Gastroesophageal sphincter (tissue), 4 donors: ENCODE results near the gene PPRC1. TPM values are rescaled to one million over a fixed set of nuclear protein-coding genes. Genes with fewer than 3 reads are reported as not detected.

ENCODE experiments used
- ATAC-seq: fragments of 150-250 bp; one replicate; pipeline ENCODE4 v1.9.1; 2016; ENCODE audit warnings: mild to moderate bottlenecking, moderate library complexity
- H3K27ac ChIP-seq, 4 donors: fragments of 200-600 bp; sonication (generic) in 3 of 4; 1 replicate in 3 of 4; 2 replicates in 1 of 4; pipeline ENCODE4 v1.5.1; 2016 to 2019
- H3K27me3 ChIP-seq: fragments of 200-600 bp; sonication (generic); one replicate; pipeline ENCODE4 v1.5.1; 2019
- H3K36me3 ChIP-seq, 2 donors: fragments of 200-600 bp; sonication (generic); one replicate each; pipeline ENCODE4 v1.5.1; 2019; ENCODE audit warnings: control low read depth in 1 of 2
- H3K4me1 ChIP-seq, 3 donors: fragments of 200-600 bp; sonication (generic); 1 replicate in 2 of 3; 2 replicates in 1 of 3; pipeline ENCODE4 v1.5.1; 2016 to 2019; ENCODE audit warnings: control low read depth in 2 of 3
- H3K4me3 ChIP-seq, 2 donors: fragments of 200-600 bp; sonication (generic); one replicate each; pipeline ENCODE4 v1.5.1; 2019; ENCODE audit warnings: mild to moderate bottlenecking in 1 of 2, moderate library complexity in 1 of 2
- H3K9me3 ChIP-seq, 3 donors: fragments of 200-600 bp; sonication (generic); one replicate each; pipeline ENCODE4 v1.5.1; 2017 to 2019; ENCODE audit warnings: control low read depth in 2 of 3
- CTCF ChIP-seq, 4 experiments: fragments of 200-600 bp in 2 of 4; fragments of 450-650 bp in 2 of 4; sonication (generic) in 1 of 4; IDR thresholded peaks; one replicate each; pipeline ENCODE4 v1.5.1; 2017 to 2019; ENCODE audit warnings: antibody characterized with exemption in 4 of 4, mild to moderate bottlenecking in 2 of 4, moderate library complexity in 2 of 4
- EP300 ChIP-seq: sonication (generic); formaldehyde crosslinking; IDR thresholded peaks from one replicate; pipeline ENCODE4 v1.6.1; 2017; ENCODE audit warnings: antibody characterized with exemption, mild to moderate bottlenecking
- POLR2A ChIP-seq, 2 donors: fragments of 450-650 bp; IDR thresholded peaks; one replicate each; pipeline ENCODE4 v1.6.1; 2017; ENCODE audit warnings: antibody characterized with exemption in 2 of 2, mild to moderate bottlenecking in 2 of 2, moderate library complexity in 1 of 2
- POLR2AphosphoS5 ChIP-seq: sonication (generic); formaldehyde crosslinking; IDR thresholded peaks from one replicate; pipeline ENCODE4 v1.6.1; 2017; ENCODE audit warnings: antibody characterized with exemption
- WGBS, 2 donors: methylation state at CpG; one replicate each; pipeline ENCODE4 v1.1.5; 2018; ENCODE audit warnings: low coverage in 1 of 2; 5-methylcytosine and 5-hydroxymethylcytosine counted together
- total RNA-seq, 4 donors: library from RNA; depleted of rRNA; stranded (reverse); fragments of >200 nt; gene quantifications; one replicate each; pipeline ENCODE4 v1.1.0, GENCODE V29; 2016

PPRC1 gene
- total RNA-seq, 4 donors from 2014 or later, result 13.4 to 31.4 (median 17.8) TPM

- no peak for ATAC-seq
- no peaks in the 10 kb centered on the region for H3K27me3 ChIP-seq
- 30% methylated on average over 2 of the region's 6 CpGs; no CpG with 5 or more reads in 1 of the 2 donors for WGBS, 2 donors
- no peaks in the 10 kb centered on the region for H3K9me3 ChIP-seq
- H3K36me3 ChIP-seq, result no peaks in the 10 kb centered on the region
- peaks cover 5 to 81% (median 53%) of the 10 kb centered on the region in 3 donors for H3K4me1 ChIP-seq
- TF ChIP-seq CTCF (IDR thresholded peaks at IDR 0.05) (no peak), EP300 (no peak), POLR2A (IDR thresholded peaks at IDR 0.05) (no peak), POLR2AphosphoS5 (no peak)
- H3K27ac ChIP-seq, result peak overlapping the region; percentile 98 to 99 (median 99)
- peak overlapping the region; percentile 69 to 93 for H3K4me3 ChIP-seq
These were observed 14.0 kb upstream of the PPRC1 start for GRCh38 chr10:102118867-102119266.

- peak; percentile 61 for ATAC-seq
- Histone ChIP-seq H3K4me3 (peak overlapping the region; percentile 69 to 93), H3K4me1 (peaks cover 5 to 74% (median 48%) of the 10 kb centered on the region in 3 donors), H3K27ac (peak overlapping the region; percentile 98 to 99 (median 99)), H3K36me3 (no peaks in the 10 kb centered on the region), H3K27me3 (no peaks in the 10 kb centered on the region), H3K9me3 (no peaks in the 10 kb centered on the region)
- TF ChIP-seq CTCF (IDR thresholded peaks at IDR 0.05) (peak in 1 of 4 experiments; percentile 4), EP300 (no peak), POLR2AphosphoS5 (peak; percentile 32), POLR2A (IDR thresholded peaks at IDR 0.05) (peak in 1 of 2 donors; percentile 1)
- WGBS, 2 donors, result 0% methylated on average over 2 of the region's 22 CpGs; no CpG with 5 or more reads in 1 of the 2 donors
These were observed 13.3 kb upstream of the PPRC1 start for GRCh38 chr10:102119417-102120141.

- Histone ChIP-seq H3K27me3 (no peaks in the 10 kb centered on the region), H3K9me3 (no peaks in the 10 kb centered on the region), H3K4me3 (peak within 1 kb of the TSS; percentile 69 to 93), H3K4me1 (peaks cover 5 to 66% (median 45%) of the 10 kb centered on the region in 3 donors), H3K36me3 (no peaks in the 10 kb centered on the region), H3K27ac (peak within 1 kb of the TSS; percentile 98 to 99 (median 99))
- peak; percentile 74 for ATAC-seq
- peak; percentile 96 to 97 for TF ChIP-seq POLR2A (IDR thresholded peaks at IDR 0.05)
- peak; percentile 96 for TF ChIP-seq POLR2AphosphoS5
- TF ChIP-seq EP300, result no peak
- TF ChIP-seq CTCF (IDR thresholded peaks at IDR 0.05), result peak in 3 of 4 experiments; percentile 4 to 25 (median 6)
- 0% methylated on average over 22 of the region's 104 CpGs; no CpG with 5 or more reads in 1 of the 2 donors for WGBS, 2 donors
These were observed 12.5 kb upstream of the PPRC1 start, which contains the start of gene LDB1 for GRCh38 chr10:102120142-102120990. TSS of gene LDB1 (minus strand) at chr10:102120368. CDS start at chr10:102120110, 258 bp downstream.

- no peaks in the 10 kb centered on the region for H3K27me3 ChIP-seq
- peak overlapping the region; percentile 69 to 93 for H3K4me3 ChIP-seq
- no peak for TF ChIP-seq CTCF (IDR thresholded peaks at IDR 0.05)
- peak; percentile 41 to 59 for TF ChIP-seq POLR2A (IDR thresholded peaks at IDR 0.05)
- TF ChIP-seq POLR2AphosphoS5, result peak; percentile 56
- H3K36me3 ChIP-seq, result no peaks in the 10 kb centered on the region
- H3K27ac ChIP-seq, result peak overlapping the region; percentile 98 to 99 (median 99)
- WGBS, 2 donors, result 2% methylated on average over 10 of the region's 15 CpGs; no CpG with 5 or more reads in 1 of the 2 donors
- no peaks in the 10 kb centered on the region for H3K9me3 ChIP-seq
- H3K4me1 ChIP-seq, result peaks cover 2 to 58% (median 37%) of the 10 kb centered on the region in 3 donors
- ATAC-seq, result peak; percentile 61
These were observed 11.7 kb upstream of the PPRC1 start for GRCh38 chr10:102120991-102121738.
